ENCODE measurements around the gene NTSR2. TPM values are rescaled to one million over a fixed set of nuclear protein-coding genes. Genes with fewer than 3 reads are reported as not detected.

NTSR2 gene
- total and polyA plus RNA-seq, 9 donors = not detected

DNA sequence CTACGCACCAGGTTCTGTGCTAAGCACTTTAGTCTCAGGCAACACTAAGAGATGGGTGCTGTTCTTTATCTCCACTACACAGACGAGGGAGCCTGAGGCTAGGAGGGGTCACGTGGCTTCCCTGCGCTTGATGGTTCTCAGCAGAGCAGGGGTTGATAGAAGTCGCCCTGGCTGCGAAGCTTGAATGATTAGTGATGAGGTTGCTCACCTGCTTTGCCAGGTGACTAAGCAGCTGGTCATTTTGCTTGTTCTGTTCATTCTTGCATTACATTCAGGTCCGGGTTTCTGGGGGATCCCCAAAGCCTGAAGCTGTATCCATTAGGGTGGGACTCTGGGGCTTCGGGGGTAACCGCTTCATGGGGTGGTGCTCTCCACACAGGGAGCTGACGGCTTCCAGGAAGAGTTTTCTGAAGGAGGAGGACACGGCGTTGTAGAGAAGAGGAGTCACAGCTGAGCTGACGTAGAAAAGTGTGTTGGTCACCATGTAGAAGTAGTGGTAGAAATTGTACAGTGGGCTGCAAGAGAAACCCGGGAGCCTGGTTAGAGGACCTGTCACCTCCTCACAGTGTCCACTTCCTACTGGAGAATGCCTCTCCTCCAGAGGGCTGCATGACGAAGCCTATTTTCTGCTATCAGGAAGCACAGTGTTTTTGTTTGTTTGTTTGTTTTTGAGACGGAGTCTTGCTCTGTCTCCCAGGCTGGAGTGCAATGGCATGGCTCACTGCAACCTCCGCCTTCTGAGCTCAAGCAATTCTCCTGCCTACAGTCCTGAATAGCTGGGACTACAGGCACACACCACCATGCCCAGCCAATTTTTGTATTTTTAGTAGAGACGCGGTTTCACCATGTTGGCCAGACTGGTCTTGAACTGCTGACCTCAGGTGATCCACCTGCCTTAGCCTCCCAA, 11.5 kb downstream of the NTSR2 start:
- H3K27me3 ChIP-seq (ENCODE audit: control insufficient read depth, insufficient read depth, low read length) = peaks cover 3% of the 10 kb centered on the region
- 83% methylated on average over 15 of the region's 19 CpGs for WGBS (ENCODE audit: insufficient coverage)
- peaks cover 4% of the 10 kb centered on the region for H3K4me1 ChIP-seq (ENCODE audit: control insufficient read depth, insufficient read depth, low read length)
- peaks cover 6% of the 10 kb centered on the region for H3K9me3 ChIP-seq (replicated peaks; ENCODE audit: control insufficient read depth, low read depth, low read length)
- no peak overlapping the region for H3K4me3 ChIP-seq (ENCODE audit: low read length)
- no peaks in the 10 kb centered on the region for H3K36me3 ChIP-seq (ENCODE audit: control insufficient read depth, insufficient read depth, low read length)
- H3K27ac ChIP-seq (ENCODE audit: low read length) = no peak overlapping the region
- DNase-seq = no peak

DNA sequence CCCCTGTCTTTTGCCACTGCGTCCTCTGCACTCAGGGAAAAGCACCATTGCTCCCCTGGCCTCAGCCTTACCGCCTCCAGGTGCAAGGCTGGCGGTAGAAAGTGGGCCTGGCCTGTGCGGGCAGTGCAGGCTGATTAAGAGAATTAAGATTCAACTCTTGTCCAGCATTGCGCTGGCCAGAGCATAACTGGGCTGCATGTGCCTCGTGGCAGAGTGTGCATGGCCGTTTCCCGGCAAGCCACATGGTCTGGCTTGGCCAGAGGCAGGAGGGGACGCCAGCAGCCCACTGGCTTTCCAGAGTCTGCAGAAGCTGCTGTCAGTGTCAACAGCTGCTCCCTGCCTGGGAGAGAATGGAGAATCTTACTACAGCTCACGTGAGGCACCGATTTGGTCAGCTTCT, 12.3 kb downstream of the NTSR2 start:
- Histone ChIP-seq H3K27me3 (ENCODE audit: control insufficient read depth, insufficient read depth, low read length) (peaks cover 3% of the 10 kb centered on the region), H3K36me3 (ENCODE audit: control insufficient read depth, insufficient read depth, low read length) (no peaks in the 10 kb centered on the region), H3K4me1 (ENCODE audit: control insufficient read depth, insufficient read depth, low read length) (peaks cover 4% of the 10 kb centered on the region), H3K4me3 (ENCODE audit: low read length) (no peak overlapping the region), H3K27ac (ENCODE audit: low read length) (no peak overlapping the region), H3K9me3 (replicated peaks; ENCODE audit: control insufficient read depth, low read depth, low read length) (peaks cover under 1% of the 10 kb centered on the region)
- 70% methylated on average over 10 of the region's 11 CpGs for WGBS (ENCODE audit: insufficient coverage)
- DNase-seq = no peak

DNA sequence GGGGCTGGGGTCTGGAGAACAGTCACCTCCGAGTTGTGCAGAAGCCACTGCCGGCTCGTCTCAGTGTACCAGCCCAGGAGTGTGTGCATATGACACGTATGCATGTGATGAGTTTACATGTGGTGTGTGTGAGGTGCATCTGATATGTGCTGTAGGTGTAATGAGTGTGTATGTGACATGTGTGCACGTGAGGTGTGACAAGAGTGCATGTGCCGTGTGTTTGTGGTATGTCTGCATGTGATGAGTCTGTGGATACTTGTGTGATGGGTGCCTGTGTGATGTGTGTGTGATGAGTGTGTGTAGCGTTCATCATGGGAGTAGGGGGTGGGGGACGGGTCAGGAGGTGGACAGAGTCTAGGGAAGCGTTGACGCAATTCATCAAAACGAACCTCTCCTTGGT, 12.8 kb downstream of the NTSR2 start:
- Histone ChIP-seq H3K27ac (ENCODE audit: low read length) (no peak overlapping the region), H3K4me3 (ENCODE audit: low read length) (no peak overlapping the region), H3K4me1 (ENCODE audit: control insufficient read depth, insufficient read depth, low read length) (peaks cover 4% of the 10 kb centered on the region), H3K9me3 (replicated peaks; ENCODE audit: control insufficient read depth, low read depth, low read length) (no peaks in the 10 kb centered on the region), H3K27me3 (ENCODE audit: control insufficient read depth, insufficient read depth, low read length) (peaks cover 3% of the 10 kb centered on the region), H3K36me3 (ENCODE audit: control insufficient read depth, insufficient read depth, low read length) (no peaks in the 10 kb centered on the region)
- 90% methylated on average over 6 of the region's 11 CpGs for WGBS (ENCODE audit: insufficient coverage)
- DNase-seq = no peak

DNA sequence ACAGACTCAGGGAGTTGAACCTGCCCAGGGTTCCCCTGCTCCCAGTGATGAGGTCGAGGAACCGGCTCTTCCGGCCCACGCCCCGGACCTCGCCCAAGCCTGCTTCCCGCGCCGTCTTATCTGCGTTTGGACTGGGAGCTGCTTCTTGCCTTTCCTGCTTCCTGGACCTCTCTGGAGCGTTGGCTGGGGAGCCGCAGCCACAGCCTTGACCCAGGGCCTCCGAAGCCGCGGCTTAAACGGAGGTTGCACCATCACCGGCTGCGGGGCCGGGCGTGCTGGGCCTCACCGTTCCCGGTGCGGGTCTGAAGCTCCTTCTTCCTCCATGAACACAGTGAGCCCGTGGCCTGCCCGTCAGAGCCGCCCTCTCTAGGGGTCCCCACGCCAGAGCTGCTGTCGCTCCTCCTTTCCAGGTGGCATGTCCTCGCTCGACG, 13.3 kb downstream of the NTSR2 start:
- DNase-seq = no peak
- WGBS (ENCODE audit: insufficient coverage) = 84% methylated on average over 31 of the region's 31 CpGs
- H3K4me1 ChIP-seq (ENCODE audit: control insufficient read depth, insufficient read depth, low read length) = peaks cover 4% of the 10 kb centered on the region
- no peak overlapping the region for H3K27ac ChIP-seq (ENCODE audit: low read length)
- peaks cover 3% of the 10 kb centered on the region for H3K27me3 ChIP-seq (ENCODE audit: control insufficient read depth, insufficient read depth, low read length)
- no peaks in the 10 kb centered on the region for H3K9me3 ChIP-seq (replicated peaks; ENCODE audit: control insufficient read depth, low read depth, low read length)
- H3K4me3 ChIP-seq (ENCODE audit: low read length) = no peak overlapping the region
- H3K36me3 ChIP-seq (ENCODE audit: control insufficient read depth, insufficient read depth, low read length) = no peaks in the 10 kb centered on the region

DNA sequence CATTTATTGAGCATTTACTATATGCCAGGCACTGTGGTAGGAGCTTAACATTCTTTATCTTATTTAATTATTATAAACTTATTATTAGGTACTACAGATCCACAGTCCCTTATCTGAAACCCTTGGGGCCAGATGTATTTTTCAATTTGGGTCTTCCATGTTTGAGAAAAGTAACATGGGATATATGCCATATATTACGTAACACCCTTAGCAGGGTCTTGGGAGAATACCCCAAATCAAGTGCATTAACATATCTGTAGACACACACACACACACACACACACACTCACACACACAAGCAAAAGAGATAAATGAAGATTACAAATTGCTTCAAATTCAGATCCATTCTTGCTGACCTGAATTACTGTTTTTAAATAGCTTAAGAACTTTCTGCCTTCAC, 13.7 kb downstream of the NTSR2 start:
- DNase-seq = no peak
- WGBS (ENCODE audit: insufficient coverage) = no CpG with 5 or more reads among the region's 1 CpG
- Histone ChIP-seq H3K27ac (ENCODE audit: low read length) (no peak overlapping the region), H3K27me3 (ENCODE audit: control insufficient read depth, insufficient read depth, low read length) (peaks cover 3% of the 10 kb centered on the region), H3K9me3 (replicated peaks; ENCODE audit: control insufficient read depth, low read depth, low read length) (no peaks in the 10 kb centered on the region), H3K4me3 (ENCODE audit: low read length) (no peak overlapping the region), H3K36me3 (ENCODE audit: control insufficient read depth, insufficient read depth, low read length) (no peaks in the 10 kb centered on the region), H3K4me1 (ENCODE audit: control insufficient read depth, insufficient read depth, low read length) (peaks cover 4% of the 10 kb centered on the region)

DNA sequence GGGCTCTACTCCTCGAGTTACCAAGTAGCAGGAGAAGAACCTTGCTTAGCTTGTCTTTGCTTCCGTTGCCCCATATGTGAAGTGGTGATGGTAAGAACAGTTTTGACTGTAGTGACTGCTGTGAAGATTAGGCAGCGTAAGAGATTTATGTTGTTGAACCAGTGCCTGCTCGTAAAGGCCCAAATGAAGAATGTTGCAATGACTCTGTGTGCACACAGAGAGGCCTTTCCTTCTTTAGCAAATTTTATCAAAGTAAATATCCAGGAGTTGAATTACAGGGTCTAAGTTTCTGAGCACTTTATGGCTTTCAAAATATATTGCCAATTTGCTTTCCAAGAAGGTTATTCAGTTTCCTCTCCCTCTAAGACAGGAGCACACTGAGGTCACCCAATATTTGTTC, 14.5 kb downstream of the NTSR2 start:
- 20% methylated on average over 1 of the region's 4 CpGs for WGBS (ENCODE audit: insufficient coverage)
- Histone ChIP-seq H3K4me3 (ENCODE audit: low read length) (no peak overlapping the region), H3K4me1 (ENCODE audit: control insufficient read depth, insufficient read depth, low read length) (peaks cover 4% of the 10 kb centered on the region), H3K36me3 (ENCODE audit: control insufficient read depth, insufficient read depth, low read length) (no peaks in the 10 kb centered on the region), H3K27me3 (ENCODE audit: control insufficient read depth, insufficient read depth, low read length) (peaks cover 3% of the 10 kb centered on the region), H3K27ac (ENCODE audit: low read length) (no peak overlapping the region), H3K9me3 (replicated peaks; ENCODE audit: control insufficient read depth, low read depth, low read length) (no peaks in the 10 kb centered on the region)
- no peak for DNase-seq

DNA sequence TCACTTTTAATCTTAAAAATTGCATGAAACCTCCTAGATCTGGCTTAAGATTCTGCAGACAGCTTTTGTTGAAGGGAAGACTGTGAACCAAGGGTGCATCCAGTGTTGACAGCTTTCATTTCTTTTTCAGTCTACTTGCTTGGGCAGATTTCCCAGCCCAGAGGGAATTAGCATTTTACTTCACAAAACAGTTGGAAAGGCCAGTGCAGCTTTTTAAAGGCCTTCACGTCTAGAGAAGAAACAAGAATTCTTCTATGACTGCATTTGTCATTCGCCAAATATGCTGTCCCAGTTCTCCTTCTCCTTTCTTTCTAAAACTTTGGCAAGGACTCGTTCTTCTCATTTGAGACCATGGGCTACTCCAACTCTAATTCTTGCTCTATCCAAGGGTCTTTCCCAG, 17.4 kb downstream of the NTSR2 start:
- H3K27ac ChIP-seq (ENCODE audit: low read length) = no peak overlapping the region
- no peaks in the 10 kb centered on the region for H3K27me3 ChIP-seq (ENCODE audit: control insufficient read depth, insufficient read depth, low read length)
- peak; percentile 77 for DNase-seq
- H3K4me1 ChIP-seq (ENCODE audit: control insufficient read depth, insufficient read depth, low read length) = no peaks in the 10 kb centered on the region
- no peaks in the 10 kb centered on the region for H3K9me3 ChIP-seq (replicated peaks; ENCODE audit: control insufficient read depth, low read depth, low read length)
- WGBS (ENCODE audit: insufficient coverage) = 0% methylated on average over 1 of the region's 3 CpGs
- H3K4me3 ChIP-seq (ENCODE audit: low read length) = no peak overlapping the region
- H3K36me3 ChIP-seq (ENCODE audit: control insufficient read depth, insufficient read depth, low read length) = no peaks in the 10 kb centered on the region

DNA sequence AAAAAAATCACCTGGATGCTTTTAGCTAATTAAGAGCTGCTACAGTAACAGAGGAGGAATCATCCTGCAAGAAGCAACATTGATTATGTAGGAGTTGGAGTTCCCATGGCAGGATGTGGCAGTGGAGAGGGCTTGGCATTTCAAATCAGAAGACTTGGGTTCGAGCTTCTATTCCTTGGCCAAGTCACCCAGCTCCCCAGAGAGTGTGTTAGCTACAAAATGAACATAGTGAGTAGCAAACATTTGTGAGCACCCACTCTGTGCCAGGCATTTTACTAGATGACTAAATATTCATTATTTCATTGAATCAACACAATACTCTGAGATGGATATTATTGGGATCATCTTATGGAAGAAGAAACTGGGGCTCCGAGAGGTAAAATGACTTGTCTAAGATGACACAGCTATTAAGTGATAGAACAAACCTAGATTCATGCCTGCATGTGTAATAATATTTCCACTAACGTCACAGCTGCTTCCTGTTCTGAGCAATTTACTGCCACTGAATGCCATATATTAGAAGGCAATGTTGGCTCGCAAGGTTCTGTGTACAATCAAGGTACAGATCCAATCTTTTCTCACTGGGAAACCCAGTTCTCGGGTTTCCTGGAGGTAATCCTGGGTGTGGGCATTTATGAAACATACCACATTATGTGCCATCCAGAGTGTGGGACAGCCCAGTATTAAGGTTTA, 18.0 kb downstream of the NTSR2 start:
- Histone ChIP-seq H3K9me3 (replicated peaks; ENCODE audit: control insufficient read depth, low read depth, low read length) (no peaks in the 10 kb centered on the region), H3K4me1 (ENCODE audit: control insufficient read depth, insufficient read depth, low read length) (no peaks in the 10 kb centered on the region), H3K27ac (ENCODE audit: low read length) (no peak overlapping the region), H3K27me3 (ENCODE audit: control insufficient read depth, insufficient read depth, low read length) (no peaks in the 10 kb centered on the region), H3K36me3 (ENCODE audit: control insufficient read depth, insufficient read depth, low read length) (no peaks in the 10 kb centered on the region), H3K4me3 (ENCODE audit: low read length) (no peak overlapping the region)
- DNase-seq = no peak
- WGBS (ENCODE audit: insufficient coverage) = 30% methylated on average over 2 of the region's 5 CpGs

DNA sequence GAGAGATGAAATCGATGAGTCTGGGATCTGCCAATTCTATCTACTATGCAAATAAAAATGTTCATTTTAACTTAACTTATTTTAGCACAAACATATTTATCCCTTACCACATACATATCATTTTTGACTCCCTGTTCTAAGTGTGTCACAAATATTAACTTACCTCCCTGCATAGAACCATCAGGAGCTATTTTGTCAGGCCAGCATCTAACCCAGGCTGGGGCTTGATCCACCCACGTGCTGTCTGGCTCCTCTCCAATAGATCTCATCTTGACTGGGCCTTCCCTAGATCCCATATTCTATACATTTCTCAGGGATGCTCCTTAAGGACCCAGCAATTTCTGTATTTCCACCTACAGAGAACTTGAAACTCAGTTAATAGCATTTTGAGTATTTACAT, 20.9 kb downstream of the NTSR2 start:
- Histone ChIP-seq H3K4me3 (ENCODE audit: low read length) (no peak overlapping the region), H3K27me3 (ENCODE audit: control insufficient read depth, insufficient read depth, low read length) (no peaks in the 10 kb centered on the region), H3K27ac (ENCODE audit: low read length) (no peak overlapping the region), H3K9me3 (replicated peaks; ENCODE audit: control insufficient read depth, low read depth, low read length) (no peaks in the 10 kb centered on the region), H3K36me3 (ENCODE audit: control insufficient read depth, insufficient read depth, low read length) (no peaks in the 10 kb centered on the region), H3K4me1 (ENCODE audit: control insufficient read depth, insufficient read depth, low read length) (no peaks in the 10 kb centered on the region)
- no peak for DNase-seq
- 64% methylated on average over 2 of the region's 2 CpGs for WGBS (ENCODE audit: insufficient coverage)

DNA sequence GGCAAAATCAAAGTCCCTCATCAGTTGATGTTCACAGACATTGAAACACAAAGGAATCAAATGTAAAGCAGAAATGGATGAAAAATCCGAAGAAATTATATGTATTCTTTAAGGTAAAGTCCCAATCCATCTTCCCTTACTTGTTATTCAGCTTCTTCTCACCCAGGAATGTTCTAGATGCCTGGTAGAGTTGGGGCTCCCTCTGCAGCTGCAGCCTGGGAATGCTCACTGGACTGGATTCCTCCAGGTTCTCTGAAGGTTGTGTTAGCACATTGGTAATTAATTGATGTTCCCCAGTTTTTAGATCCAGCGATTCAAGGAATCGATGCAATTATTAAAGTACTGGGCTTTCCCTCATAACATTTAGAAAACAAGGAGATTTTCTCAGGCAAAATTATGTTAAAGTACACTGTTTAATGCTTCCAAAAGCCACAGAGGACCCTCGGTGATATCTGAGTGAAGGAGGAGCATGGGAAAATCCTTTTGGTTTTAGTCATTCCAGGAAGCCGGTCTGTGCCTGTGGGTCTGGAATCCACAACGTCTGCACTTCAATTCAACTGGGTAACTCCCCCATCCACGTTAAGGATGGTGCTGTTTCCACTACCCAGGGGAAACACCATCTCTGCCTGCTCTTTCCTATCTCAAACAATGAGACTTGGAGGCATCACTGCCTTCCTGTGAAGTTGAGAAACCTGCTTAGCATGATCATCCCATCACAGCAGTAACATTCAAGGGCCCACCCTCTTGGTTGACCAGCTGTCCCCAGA, 22.0 kb downstream of the NTSR2 start:
- H3K27ac ChIP-seq (ENCODE audit: low read length) = no peak overlapping the region
- H3K27me3 ChIP-seq (ENCODE audit: control insufficient read depth, insufficient read depth, low read length) = no peaks in the 10 kb centered on the region
- H3K4me3 ChIP-seq (ENCODE audit: low read length) = no peak overlapping the region
- H3K4me1 ChIP-seq (ENCODE audit: control insufficient read depth, insufficient read depth, low read length) = no peaks in the 10 kb centered on the region
- WGBS (ENCODE audit: insufficient coverage) = 40% methylated on average over 1 of the region's 7 CpGs
- peaks cover 1% of the 10 kb centered on the region for H3K36me3 ChIP-seq (ENCODE audit: control insufficient read depth, insufficient read depth, low read length)
- H3K9me3 ChIP-seq (replicated peaks; ENCODE audit: control insufficient read depth, low read depth, low read length) = no peaks in the 10 kb centered on the region
- DNase-seq = no peak
